Measurements from ENCODE around the gene PLB1. TPM values are rescaled to one million over a fixed set of nuclear protein-coding genes. Genes with fewer than 3 reads are reported as not detected.

Gene PLB1
- total and polyA plus RNA-seq, 2 experiments from 2014 or later, result 19.2 to 19.7 TPM

DNA sequence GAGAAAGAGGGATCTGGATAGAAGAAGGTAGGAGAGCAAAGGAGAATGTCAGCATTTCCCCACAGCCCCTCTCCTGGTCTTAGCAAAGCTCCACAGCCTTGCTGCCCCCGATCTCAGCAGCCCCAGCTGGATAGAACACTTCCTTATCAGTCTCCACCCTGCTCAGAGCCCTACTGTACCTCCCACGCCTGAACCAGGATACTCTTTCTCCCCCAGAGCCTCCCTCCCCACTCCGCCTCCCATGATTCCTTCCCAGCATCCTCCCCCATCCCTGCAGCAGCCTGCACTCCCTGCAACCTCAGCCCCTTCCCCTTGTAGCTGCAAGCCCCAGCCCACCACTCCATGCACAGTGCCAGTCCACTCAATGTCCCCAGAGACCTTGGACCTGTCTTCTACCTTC, 25.8 kb downstream of the PLB1 start:
- no peaks in the 10 kb centered on the region for H4K20me1 ChIP-seq (ENCODE audit: insufficient read depth, poor library complexity, severe bottlenecking)
- H3K27ac ChIP-seq, result no peak overlapping the region
- H3K79me2 ChIP-seq, result no peaks in the 10 kb centered on the region
- H3K27me3 ChIP-seq, result no peaks in the 10 kb centered on the region
- no peak overlapping the region for H3K4me2 ChIP-seq
- no peak overlapping the region for H2AFZ ChIP-seq
- no peak overlapping the region for H3K4me3 ChIP-seq
- no peaks in the 10 kb centered on the region for H3K9me3 ChIP-seq (ENCODE audit: low read depth)
- 36% methylated on average over 2 of the region's 3 CpGs for WGBS (ENCODE audit: low lambda C conversion rate, missing lambda C conversion rate)
- TF ChIP-seq, protein P1, sequence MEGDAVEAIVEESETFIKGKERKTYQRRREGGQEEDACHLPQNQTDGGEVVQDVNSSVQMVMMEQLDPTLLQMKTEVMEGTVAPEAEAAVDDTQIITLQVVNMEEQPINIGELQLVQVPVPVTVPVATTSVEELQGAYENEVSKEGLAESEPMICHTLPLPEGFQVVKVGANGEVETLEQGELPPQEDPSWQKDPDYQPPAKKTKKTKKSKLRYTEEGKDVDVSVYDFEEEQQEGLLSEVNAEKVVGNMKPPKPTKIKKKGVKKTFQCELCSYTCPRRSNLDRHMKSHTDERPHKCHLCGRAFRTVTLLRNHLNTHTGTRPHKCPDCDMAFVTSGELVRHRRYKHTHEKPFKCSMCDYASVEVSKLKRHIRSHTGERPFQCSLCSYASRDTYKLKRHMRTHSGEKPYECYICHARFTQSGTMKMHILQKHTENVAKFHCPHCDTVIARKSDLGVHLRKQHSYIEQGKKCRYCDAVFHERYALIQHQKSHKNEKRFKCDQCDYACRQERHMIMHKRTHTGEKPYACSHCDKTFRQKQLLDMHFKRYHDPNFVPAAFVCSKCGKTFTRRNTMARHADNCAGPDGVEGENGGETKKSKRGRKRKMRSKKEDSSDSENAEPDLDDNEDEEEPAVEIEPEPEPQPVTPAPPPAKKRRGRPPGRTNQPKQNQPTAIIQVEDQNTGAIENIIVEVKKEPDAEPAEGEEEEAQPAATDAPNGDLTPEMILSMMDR (IDR thresholded peaks at IDR 0.05; ENCODE audit: poor library complexity), result no peak
- TF ChIP-seq EZH2phosphoT487 (IDR thresholded peaks at IDR 0.05; ENCODE audit: low read depth, severe bottlenecking, unreplicated experiment) (no peak), EZH2 (IDR thresholded peaks at IDR 0.05; ENCODE audit: borderline replicate concordance) (no peak)
- peaks cover 22% of the 10 kb centered on the region for H3K4me1 ChIP-seq (ENCODE audit: insufficient read depth)
- no peaks in the 10 kb centered on the region for H3K36me3 ChIP-seq (replicated peaks; ENCODE audit: insufficient read depth, low read depth)
- no peaks in the 10 kb centered on the region for H3K9me2 ChIP-seq (replicated peaks; ENCODE audit: insufficient read depth)
- no peak for DNase-seq (ENCODE audit: low spot score)

DNA sequence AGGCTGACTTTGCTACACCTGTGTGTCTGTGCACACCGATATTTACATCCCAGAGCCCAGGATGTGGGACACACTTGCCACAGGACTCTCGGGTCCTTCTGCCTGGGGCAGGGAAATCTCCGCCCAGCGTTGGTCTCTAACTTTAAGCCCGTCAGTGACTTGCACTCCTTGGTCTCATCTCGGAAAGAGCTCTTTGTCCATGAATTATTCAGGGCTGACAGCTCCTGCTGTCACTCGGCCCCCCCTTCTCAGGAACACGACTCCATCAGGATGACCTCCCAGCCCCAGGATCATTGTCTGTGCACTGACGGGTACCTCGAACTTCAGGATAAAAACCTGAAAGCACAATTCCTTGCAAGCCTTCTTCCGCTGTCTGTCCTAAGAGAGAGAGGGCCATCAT, 26.6 kb downstream of the PLB1 start:
- no peak for DNase-seq (ENCODE audit: low spot score)
- Histone ChIP-seq H3K9me2 (replicated peaks; ENCODE audit: insufficient read depth) (no peaks in the 10 kb centered on the region), H3K4me2 (no peak overlapping the region), H4K20me1 (ENCODE audit: insufficient read depth, poor library complexity, severe bottlenecking) (no peaks in the 10 kb centered on the region), H3K27me3 (no peaks in the 10 kb centered on the region), H3K4me1 (ENCODE audit: insufficient read depth) (peaks cover 14% of the 10 kb centered on the region), H3K27ac (no peak overlapping the region), H2AFZ (no peak overlapping the region), H3K9me3 (ENCODE audit: low read depth) (no peaks in the 10 kb centered on the region), H3K4me3 (no peak overlapping the region), H3K79me2 (no peaks in the 10 kb centered on the region), H3K36me3 (replicated peaks; ENCODE audit: insufficient read depth, low read depth) (no peaks in the 10 kb centered on the region)
- TF ChIP-seq, protein P1 (IDR thresholded peaks at IDR 0.05; ENCODE audit: poor library complexity), result no peak
- TF ChIP-seq EZH2 (IDR thresholded peaks at IDR 0.05; ENCODE audit: borderline replicate concordance) (no peak), EZH2phosphoT487 (IDR thresholded peaks at IDR 0.05; ENCODE audit: low read depth, severe bottlenecking, unreplicated experiment) (no peak)
- 70% methylated on average over 11 of the region's 11 CpGs for WGBS (ENCODE audit: low lambda C conversion rate, missing lambda C conversion rate)

DNA sequence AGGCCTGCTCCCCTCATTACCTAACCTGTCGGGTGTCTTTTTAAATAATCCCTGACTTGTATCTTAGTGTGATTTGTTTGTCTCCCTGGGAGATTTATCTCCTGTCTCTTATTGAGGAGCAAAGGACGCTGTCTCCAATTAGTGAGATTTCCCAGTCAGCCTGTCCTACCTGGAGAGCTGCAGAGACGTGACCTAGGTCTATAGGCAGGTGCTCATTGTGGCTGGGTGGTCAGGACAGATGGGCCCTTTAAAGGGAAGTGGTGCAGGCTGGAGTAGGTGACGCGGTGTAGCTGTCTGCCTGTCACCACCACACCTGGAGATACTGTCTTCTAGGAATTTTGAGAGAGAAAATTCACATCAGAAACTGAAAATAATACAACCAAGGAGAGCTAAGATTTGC, 28.0 kb downstream of the PLB1 start:
- no peaks in the 10 kb centered on the region for H3K79me2 ChIP-seq
- H3K36me3 ChIP-seq (replicated peaks; ENCODE audit: insufficient read depth, low read depth), result no peaks in the 10 kb centered on the region
- WGBS (ENCODE audit: low lambda C conversion rate, missing lambda C conversion rate), result 64% methylated on average over 5 of the region's 5 CpGs
- H3K9me2 ChIP-seq (replicated peaks; ENCODE audit: insufficient read depth), result no peaks in the 10 kb centered on the region
- H3K4me2 ChIP-seq, result no peak overlapping the region
- H2AFZ ChIP-seq, result no peak overlapping the region
- no peaks in the 10 kb centered on the region for H3K27me3 ChIP-seq
- H4K20me1 ChIP-seq (ENCODE audit: insufficient read depth, poor library complexity, severe bottlenecking), result no peaks in the 10 kb centered on the region
- no peak overlapping the region for H3K4me3 ChIP-seq
- peaks cover 10% of the 10 kb centered on the region for H3K4me1 ChIP-seq (ENCODE audit: insufficient read depth)
- TF ChIP-seq, protein P1 (IDR thresholded peaks at IDR 0.05; ENCODE audit: poor library complexity), result no peak
- TF ChIP-seq EZH2 (IDR thresholded peaks at IDR 0.05; ENCODE audit: borderline replicate concordance), result no peak
- TF ChIP-seq EZH2phosphoT487 (IDR thresholded peaks at IDR 0.05; ENCODE audit: low read depth, severe bottlenecking, unreplicated experiment), result no peak
- H3K27ac ChIP-seq, result peak overlapping the region; percentile 9
- no peaks in the 10 kb centered on the region for H3K9me3 ChIP-seq (ENCODE audit: low read depth)
- no peak for DNase-seq (ENCODE audit: low spot score)

DNA sequence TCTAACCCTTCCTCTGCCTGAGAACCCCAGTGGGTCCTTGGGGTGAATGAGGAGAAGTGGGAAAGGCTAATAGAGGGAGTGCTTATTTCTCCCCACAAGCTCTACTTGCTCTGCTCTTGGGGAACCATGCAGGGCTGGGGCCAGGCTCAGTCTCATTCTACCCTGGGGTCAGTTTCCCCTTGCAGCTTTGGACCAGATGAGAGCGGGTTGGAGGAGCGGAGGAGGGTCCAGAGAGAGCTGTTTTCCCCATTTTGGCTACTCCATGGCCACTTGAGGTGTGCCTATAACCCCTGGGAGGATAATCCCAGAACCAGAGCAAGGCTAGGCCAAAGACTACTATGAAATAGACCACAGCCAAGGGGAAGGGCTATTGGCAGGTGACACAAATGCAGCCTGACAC, 29.6 kb downstream of the PLB1 start:
- no peaks in the 10 kb centered on the region for H4K20me1 ChIP-seq (ENCODE audit: insufficient read depth, poor library complexity, severe bottlenecking)
- H3K4me2 ChIP-seq, result no peak overlapping the region
- no peaks in the 10 kb centered on the region for H3K9me3 ChIP-seq (ENCODE audit: low read depth)
- no peak overlapping the region for H3K27ac ChIP-seq
- DNase-seq (ENCODE audit: low spot score), result no peak
- TF ChIP-seq EZH2 (IDR thresholded peaks at IDR 0.05; ENCODE audit: borderline replicate concordance), result no peak
- no peak for TF ChIP-seq EZH2phosphoT487 (IDR thresholded peaks at IDR 0.05; ENCODE audit: low read depth, severe bottlenecking, unreplicated experiment)
- TF ChIP-seq, protein P1 (IDR thresholded peaks at IDR 0.05; ENCODE audit: poor library complexity), result no peak
- H3K4me1 ChIP-seq (ENCODE audit: insufficient read depth), result peaks cover 10% of the 10 kb centered on the region
- H2AFZ ChIP-seq, result no peak overlapping the region
- no peaks in the 10 kb centered on the region for H3K27me3 ChIP-seq
- H3K79me2 ChIP-seq, result no peaks in the 10 kb centered on the region
- H3K4me3 ChIP-seq, result no peak overlapping the region
- WGBS (ENCODE audit: low lambda C conversion rate, missing lambda C conversion rate), result 96% methylated on average over 2 of the region's 2 CpGs
- no peaks in the 10 kb centered on the region for H3K9me2 ChIP-seq (replicated peaks; ENCODE audit: insufficient read depth)
- H3K36me3 ChIP-seq (replicated peaks; ENCODE audit: insufficient read depth, low read depth), result no peaks in the 10 kb centered on the region
